Measurements from ENCODE around the gene PCP4L1.

- TF ChIP-seq CTCF (IDR thresholded peaks at IDR 0.05), result no peak
- no peak for TF ChIP-seq POLR2A (IDR thresholded peaks at IDR 0.05)
- no peak for TF ChIP-seq POLR2AphosphoS5 (IDR thresholded peaks at IDR 0.05)
Measured at GRCh38 chr1:161297415-161297814, 38.9 kb downstream of the PCP4L1 start.

Data from prostate gland (tissue), 2 donors.